RWPE2 (cell line): ENCODE data around the gene CLTA.
"Not testable (repeated sequence)": the region's sequence is repeated elsewhere in the genome, so short reads cannot be mapped to it uniquely, and the experiment has no call there.

Experiments
- ATAC-seq: fragments of 200-7000 bp; cut with Tn5 transposase; 3 replicates; pipeline ENCODE4 v1.9.1; 2021; ENCODE audit warnings: low read depth
- DNase-seq: peaks from one replicate; pipeline ENCODE4 v3.0.0-alpha.2; 2020; ENCODE audit warnings: low spot score
- H3K27ac ChIP-seq: fragments of 450-650 bp; 2 replicates; pipeline ENCODE4 v1.5.1; 2017; ENCODE audit warnings: mild to moderate bottlenecking; ENCODE audit not compliant: poor library complexity, severe bottlenecking
- H3K27me3 ChIP-seq: fragments of 250-450 bp; sonication (Bioruptor Pico); 2 replicates; pipeline ENCODE4 v1.5.1; 2021; ENCODE audit warnings: mild to moderate bottlenecking, moderate library complexity; ENCODE audit not compliant: insufficient read depth, poor library complexity, severe bottlenecking
- H3K36me3 ChIP-seq: fragments of 250-450 bp; sonication (Bioruptor Pico); 2 replicates; pipeline ENCODE4 v1.5.1; 2020; ENCODE audit warnings: low read depth, mild to moderate bottlenecking, moderate library complexity
- H3K4me1 ChIP-seq: fragments of 250-450 bp; sonication (Bioruptor Pico); 2 replicates; pipeline ENCODE4 v1.5.1; 2021; ENCODE audit warnings: mild to moderate bottlenecking, moderate library complexity; ENCODE audit not compliant: insufficient read depth, poor library complexity, severe bottlenecking
- H3K4me3 ChIP-seq: fragments of 250-450 bp; sonication (Bioruptor Pico); 2 replicates; pipeline ENCODE4 v1.5.1; 2021; ENCODE audit warnings: mild to moderate bottlenecking, moderate library complexity; ENCODE audit not compliant: severe bottlenecking
- H3K9me3 ChIP-seq: fragments of 250-450 bp; sonication (Bioruptor Pico); 2 replicates; pipeline ENCODE4 v1.5.1; 2021; ENCODE audit warnings: mild to moderate bottlenecking, moderate library complexity; ENCODE audit not compliant: severe bottlenecking
- TF ChIP-seq, protein P1 (sequence below): fragments of 450-650 bp; IDR thresholded peaks from one replicate; pipeline ENCODE4 v1.5.1; 2017; ENCODE audit warnings: mild to moderate bottlenecking, moderate library complexity; ENCODE audit not compliant: poor library complexity, severe bottlenecking

Gene CLTA

GRCh38 chr9:36247356-36247755 is 56.6 kb downstream of the CLTA start:
- peaks cover 56% of the 10 kb centered on the region for H3K36me3 ChIP-seq
- no peaks in the 10 kb centered on the region for H3K4me1 ChIP-seq
- no peak overlapping the region for H3K4me3 ChIP-seq
- no peaks in the 10 kb centered on the region for H3K9me3 ChIP-seq
- TF ChIP-seq, protein P1, sequence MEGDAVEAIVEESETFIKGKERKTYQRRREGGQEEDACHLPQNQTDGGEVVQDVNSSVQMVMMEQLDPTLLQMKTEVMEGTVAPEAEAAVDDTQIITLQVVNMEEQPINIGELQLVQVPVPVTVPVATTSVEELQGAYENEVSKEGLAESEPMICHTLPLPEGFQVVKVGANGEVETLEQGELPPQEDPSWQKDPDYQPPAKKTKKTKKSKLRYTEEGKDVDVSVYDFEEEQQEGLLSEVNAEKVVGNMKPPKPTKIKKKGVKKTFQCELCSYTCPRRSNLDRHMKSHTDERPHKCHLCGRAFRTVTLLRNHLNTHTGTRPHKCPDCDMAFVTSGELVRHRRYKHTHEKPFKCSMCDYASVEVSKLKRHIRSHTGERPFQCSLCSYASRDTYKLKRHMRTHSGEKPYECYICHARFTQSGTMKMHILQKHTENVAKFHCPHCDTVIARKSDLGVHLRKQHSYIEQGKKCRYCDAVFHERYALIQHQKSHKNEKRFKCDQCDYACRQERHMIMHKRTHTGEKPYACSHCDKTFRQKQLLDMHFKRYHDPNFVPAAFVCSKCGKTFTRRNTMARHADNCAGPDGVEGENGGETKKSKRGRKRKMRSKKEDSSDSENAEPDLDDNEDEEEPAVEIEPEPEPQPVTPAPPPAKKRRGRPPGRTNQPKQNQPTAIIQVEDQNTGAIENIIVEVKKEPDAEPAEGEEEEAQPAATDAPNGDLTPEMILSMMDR: no peak
- no peaks in the 10 kb centered on the region for H3K27me3 ChIP-seq
- H3K27ac ChIP-seq: no peak overlapping the region
- DNase-seq: no peak
- no peak for ATAC-seq

DNA sequence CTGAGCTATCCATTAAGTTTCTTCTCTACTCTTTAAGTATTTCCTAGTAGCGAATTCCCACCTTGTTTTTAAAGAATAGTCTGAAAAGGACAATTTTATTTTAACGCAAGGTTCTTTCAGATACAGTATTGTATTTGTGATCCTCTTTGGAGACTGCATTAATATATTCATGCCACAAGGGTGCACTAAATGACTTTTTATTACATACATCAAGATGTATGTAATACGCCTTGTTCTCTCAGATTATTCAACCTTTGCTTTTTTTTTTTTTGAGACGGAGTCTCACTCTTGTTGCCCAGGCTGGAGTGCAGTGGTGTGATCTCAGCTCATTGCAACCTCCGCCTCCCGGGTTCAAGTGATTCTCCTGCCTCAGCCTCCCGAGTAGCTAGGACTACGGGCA is 57.3 kb downstream of the CLTA start:
- not testable (repeated sequence) for H3K4me1 ChIP-seq, H3K27ac ChIP-seq, DNase-seq, H3K4me3 ChIP-seq, H3K9me3 ChIP-seq, H3K27me3 ChIP-seq
- ATAC-seq: peak; percentile 71
- TF ChIP-seq, protein P1: peak; percentile 55
- H3K36me3 ChIP-seq: peaks cover 55% of the 10 kb centered on the region

GRCh38 chr9:36249189-36249588 is 58.5 kb downstream of the CLTA start:
- ATAC-seq (no peak), DNase-seq (no peak)
- Histone ChIP-seq H3K27me3 (no peaks in the 10 kb centered on the region), H3K27ac (no peak overlapping the region), H3K36me3 (peaks cover 46% of the 10 kb centered on the region), H3K9me3 (no peaks in the 10 kb centered on the region), H3K4me3 (no peak overlapping the region), H3K4me1 (no peaks in the 10 kb centered on the region)
- TF ChIP-seq, protein P1: no peak

GRCh38 chr9:36250079-36250478 is 59.4 kb downstream of the CLTA start:
- Histone ChIP-seq H3K4me3 (no peak overlapping the region), H3K36me3 (peaks cover 44% of the 10 kb centered on the region), H3K9me3 (no peaks in the 10 kb centered on the region), H3K4me1 (no peaks in the 10 kb centered on the region), H3K27ac (no peak overlapping the region), H3K27me3 (no peaks in the 10 kb centered on the region)
- TF ChIP-seq, protein P1: no peak
- DNase-seq (no peak), ATAC-seq (peak; percentile 50; the same call in 2 of the 3 replicates)

GRCh38 chr9:36251428-36251827 is 60.7 kb downstream of the CLTA start:
- Histone ChIP-seq H3K27me3 (no peaks in the 10 kb centered on the region), H3K36me3 (peaks cover 36% of the 10 kb centered on the region), H3K27ac (no peak overlapping the region), H3K9me3 (no peaks in the 10 kb centered on the region), H3K4me1 (no peaks in the 10 kb centered on the region), H3K4me3 (no peak overlapping the region)
- TF ChIP-seq, protein P1: no peak
- no peak for ATAC-seq
- DNase-seq: no peak
